Activated CD4-positive, alpha-beta T cell treated with anti-CD3 and anti-CD28 coated beads for 48 hours (primary cell): ENCODE results near the gene EPN2.

ENCODE experiments used
- DNase-seq: peaks from one replicate; pipeline ENCODE4 v3.0.0-alpha.2; 2020

EPN2 gene

DNA sequence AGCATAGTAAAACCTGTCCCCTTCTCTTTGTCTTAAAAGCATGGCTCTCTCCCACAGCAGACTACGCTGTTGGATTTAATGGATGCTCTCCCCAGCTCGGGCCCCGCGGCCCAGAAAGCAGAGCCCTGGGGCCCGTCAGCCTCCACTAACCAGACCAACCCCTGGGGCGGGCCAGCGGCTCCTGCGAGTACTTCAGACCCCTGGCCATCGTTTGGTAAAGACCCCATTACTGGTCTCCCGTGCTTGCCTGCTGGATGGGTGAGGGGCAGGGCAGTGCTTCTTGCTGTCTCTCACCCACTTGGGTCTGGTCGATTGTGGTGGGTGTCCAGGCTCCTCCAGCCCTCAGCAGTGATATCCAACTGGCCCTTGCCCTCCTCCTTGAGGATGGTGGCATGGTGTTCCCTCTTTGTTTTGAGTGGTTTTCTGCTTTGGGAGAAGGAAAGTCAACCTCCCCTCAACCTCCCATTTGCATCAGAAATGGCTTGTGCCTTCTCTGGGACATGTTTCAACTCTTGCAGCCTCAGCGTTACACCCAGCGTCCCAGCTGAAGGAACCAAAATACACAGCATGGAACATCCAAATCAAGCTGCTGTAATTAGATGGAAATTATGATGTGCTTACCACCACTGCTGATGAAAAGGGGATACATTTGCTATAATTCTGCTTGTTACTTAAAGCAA, 76.0 kb downstream of the EPN2 start:
- DNase-seq = no peak

GRCh38 chr17:19313746-19314651, 76.8 kb downstream of the EPN2 start:
- DNase-seq = no peak

GRCh38 chr17:19315104-19315503, 77.9 kb downstream of the EPN2 start:
- DNase-seq = no peak

DNA sequence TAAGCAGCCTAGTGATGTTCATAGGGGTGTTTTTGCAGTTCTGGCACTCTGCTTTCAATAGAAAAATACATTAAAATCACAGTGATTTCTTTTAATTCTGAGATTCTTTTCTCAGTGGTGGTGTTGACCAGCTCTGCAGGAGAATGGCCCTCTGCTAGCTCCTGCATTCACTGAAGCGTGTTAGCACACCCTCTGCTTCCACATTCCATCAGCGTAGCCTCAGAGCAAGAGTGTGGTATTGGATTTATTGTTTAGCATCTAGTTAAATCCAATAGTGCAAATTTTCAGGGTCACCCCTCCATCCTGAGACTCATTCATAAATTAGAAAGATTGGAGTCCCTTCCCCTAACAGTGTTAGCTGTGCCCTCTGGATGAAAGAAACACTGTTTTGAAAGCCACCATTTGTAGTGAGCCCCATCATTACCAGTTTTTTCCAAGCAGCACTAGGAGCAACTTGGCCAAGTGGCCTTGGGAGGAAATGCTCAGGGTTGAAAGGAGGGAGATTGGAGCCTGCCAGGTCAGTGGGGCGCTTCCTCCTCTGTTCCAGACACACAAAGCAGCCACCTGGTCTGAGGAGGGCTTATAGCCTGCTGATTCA, 79.7 kb downstream of the EPN2 start:
- no peak for DNase-seq

DNA sequence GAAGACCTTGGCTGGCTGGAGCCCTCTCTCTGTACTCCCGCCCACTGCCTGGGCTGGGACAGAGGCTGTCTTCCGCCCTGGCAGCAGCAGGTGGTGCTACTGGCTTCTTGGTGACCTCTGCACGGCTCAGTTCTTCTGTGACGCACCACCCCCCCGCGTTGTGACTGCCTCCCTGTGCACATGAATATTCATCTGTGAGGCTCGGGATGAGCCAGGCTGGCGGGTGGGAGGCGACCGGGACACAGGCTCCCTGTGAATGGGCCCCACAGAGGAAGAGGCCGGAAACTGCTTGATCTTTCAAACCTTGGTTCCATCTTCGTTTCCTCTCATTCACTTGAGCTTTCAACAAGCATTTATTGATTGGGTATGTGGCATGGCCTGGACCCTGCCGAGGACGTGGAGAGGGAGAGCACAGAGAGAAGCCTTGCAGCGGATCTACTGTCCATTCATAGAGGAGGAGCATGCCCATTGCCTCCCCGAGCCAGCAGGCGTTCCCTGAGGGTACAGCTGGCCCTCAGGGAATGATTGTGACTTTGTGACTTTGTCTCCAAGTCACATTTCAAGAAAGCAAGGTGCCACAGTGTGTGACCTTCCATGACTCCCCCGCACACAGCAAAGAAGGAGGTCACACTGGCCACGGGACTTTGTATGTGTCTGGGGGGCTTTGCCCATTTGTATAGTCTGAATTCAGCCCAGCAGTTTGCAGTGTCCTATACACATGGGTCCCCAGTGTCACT, 80.4 kb downstream of the EPN2 start:
- DNase-seq = no peak

DNA sequence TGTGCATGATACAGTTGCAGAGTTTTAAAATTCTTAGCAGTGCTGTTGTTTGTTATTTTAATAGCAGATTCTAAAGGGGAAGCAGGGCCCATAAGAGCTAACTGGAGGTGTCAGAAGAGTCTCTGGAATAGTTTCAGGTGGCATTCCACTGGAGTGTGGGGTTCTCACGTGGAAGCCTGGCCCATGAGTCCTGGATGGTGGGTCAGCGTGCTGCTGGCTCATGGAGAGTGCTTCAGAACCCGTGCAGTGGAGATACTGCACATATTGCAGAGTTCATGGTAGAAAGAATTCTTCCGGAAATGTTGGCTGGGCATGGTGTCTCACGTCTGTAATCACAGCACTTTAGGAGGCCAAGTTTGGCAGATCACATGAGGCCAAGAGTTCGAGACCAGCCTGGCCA, 81.4 kb downstream of the EPN2 start:
- DNase-seq = no peak

GRCh38 chr17:19319771-19320505, 82.8 kb downstream of the EPN2 start:
- DNase-seq = no peak

DNA sequence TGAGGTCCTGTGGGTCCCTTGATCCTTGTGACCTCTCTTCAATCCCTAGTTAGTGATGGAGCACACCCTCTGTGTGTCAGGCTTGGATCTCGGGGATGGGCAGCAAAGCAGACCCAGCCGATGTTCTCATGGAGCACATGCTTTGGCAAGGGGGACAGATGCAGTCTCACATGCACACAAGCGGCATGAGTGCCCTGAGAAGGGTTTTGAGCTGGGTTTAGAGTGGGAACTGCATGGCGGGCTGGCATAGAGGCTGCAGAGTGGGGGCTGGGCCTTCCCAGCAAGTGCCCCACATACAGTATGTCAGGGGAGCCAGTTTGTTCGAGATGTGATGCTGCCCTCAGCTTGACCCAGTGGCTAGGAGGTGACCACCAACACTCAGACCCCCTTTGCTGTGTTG, 83.7 kb downstream of the EPN2 start:
- DNase-seq = no peak

DNA sequence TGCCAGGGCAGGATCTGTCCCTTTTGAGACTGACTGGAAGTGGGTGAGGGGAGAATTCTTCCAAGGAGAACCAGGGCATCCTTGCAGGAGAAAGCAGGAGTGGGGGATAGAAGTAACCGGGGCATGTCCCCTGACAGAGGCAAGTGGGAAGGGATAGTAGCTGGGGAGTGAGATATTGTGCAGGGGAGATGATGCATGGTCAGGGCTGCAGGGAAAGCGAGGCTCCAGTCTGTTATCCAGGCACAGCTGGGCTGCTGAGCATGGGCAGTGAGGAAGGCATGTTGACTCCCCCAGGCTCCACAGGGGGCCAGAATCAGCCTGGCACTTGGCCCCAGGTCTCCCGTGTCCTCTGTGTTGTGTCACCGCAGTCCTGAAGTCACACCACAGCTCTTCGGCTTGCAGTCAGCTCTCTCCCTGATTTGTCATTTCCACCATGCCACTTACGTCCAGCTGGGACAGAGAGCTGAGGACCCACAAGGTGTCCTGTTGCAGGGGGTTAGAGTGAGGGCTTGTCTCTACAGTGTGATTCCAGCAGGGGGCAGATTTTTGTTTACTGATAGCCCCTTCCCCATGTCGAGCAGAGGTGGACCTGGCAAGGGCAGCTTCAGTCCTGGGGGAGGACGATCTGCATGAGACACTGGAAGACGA, 84.4 kb downstream of the EPN2 start:
- no peak for DNase-seq

DNA sequence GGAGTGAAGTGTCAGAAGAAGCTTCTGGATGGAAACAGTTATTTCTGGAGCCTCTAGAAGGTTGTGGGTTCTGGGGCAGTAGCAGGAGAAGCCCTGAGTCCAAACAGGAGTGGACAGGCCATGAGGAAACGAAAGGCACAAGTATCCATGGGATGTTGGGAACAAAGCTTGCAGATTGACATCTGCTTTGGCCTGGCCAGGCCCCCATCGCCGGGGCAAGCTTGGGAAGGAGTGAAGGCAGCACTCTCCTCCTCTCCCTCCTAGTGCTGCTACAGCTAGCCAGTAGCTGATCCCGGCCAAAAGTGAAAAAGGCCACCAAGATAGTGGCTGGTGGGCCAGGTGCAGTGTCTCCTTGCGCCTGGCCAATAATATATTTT, 85.0 kb downstream of the EPN2 start:
- DNase-seq = no peak

DNA sequence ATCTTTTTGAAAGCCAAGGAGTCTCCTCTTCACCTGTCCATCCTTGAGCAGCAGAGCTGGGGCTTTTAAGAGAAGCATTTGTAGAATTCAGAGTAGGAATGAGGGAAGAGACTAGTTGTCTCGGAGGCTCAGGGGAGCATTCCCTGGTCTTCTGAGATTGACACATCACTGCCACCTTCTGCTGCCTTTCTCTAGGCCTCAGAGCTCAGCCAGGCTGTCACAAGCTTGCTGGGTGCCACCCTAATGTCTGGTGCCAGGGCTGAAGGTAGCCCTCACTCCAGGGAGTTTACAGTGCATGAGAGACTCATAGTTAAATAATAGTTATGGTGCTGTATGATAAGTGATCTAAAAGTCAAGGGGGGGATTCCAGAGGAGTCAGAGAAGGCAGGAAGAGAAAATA, 85.7 kb downstream of the EPN2 start:
- DNase-seq = no peak

GRCh38 chr17:19325542-19325941, 88.4 kb downstream of the EPN2 start:
- DNase-seq = no peak

DNA sequence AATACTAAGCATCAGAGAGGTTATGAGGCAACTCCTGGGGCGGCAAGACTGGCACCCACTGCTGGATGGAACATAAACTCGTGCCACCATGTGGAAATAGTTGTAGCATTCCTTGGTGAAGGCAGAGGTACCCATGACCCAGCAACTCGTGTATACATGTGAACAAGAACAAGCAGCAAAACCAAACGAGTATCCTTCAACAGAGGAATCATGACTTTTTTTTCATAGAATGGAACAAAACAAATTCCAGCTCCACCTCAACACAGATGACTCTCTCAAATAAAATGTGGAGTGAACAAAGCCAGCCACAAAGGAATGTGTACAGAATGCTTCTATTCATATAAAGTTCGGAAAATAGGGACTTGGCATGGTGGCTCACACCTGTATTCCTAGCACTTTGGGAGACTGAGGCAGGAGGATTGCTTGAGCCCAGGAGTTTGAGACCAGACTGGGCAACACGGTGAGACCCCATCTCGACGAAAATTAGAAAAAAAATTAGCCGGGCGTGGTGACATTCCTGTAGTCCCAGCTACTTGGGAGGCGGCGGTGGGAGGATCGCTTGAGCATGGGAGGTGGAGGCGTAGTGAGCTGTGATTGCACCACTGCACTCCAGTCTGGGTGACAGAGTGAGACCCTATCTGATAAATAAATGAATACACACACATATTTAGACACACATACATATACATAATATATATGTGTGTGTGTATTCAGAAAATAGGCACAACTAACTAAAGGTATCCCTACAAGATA, 90.0 kb downstream of the EPN2 start:
- DNase-seq = no peak

DNA sequence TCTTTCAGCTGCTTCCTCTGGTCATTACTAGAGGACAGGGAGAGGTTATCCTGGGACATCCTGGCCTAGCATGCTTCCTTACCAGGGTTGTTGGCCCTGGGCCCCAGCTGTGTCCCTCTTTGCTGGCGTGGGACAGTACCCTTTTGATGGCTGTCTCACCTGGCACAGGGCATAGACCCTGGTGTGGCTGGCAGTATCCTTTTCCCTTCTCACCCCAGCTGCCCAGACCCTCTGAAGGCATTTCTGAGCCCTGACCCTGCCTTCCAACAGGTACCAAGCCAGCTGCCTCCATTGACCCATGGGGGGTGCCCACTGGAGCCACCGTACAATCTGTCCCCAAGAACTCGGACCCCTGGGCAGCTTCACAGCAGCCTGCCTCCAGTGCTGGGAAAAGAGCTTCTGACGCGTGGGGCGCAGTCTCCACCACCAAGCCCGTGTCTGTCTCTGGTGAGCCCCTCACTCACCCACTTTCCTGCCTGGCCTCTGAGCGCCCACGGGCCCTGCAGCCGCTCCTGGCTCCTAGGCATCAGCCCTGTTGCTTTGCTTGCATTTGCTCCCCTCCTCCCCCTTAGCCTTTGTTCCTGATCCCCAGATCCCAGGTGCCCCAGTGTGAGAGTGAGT, 91.4 kb downstream of the EPN2 start:
- DNase-seq = no peak

DNA sequence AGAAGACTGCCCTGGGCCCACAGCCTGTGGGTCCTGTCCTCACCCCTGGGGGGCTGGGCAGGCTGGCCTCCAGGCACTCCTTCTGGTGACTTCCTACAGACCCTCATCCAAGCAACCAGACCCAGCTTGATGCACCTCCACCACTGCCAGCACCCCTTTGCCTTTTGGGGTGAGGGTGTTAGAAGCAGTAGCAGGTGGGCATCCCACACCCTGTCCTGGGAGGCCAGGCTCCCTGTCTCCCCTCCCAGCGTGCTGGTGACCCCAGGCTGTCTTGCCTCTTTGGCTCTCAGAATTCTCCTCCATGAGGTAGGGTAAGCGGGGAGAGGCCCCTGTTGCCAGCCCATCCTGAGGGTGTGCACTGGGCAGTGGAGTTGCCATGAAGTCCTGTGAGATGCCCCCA, 92.0 kb downstream of the EPN2 start:
- DNase-seq = no peak

DNA sequence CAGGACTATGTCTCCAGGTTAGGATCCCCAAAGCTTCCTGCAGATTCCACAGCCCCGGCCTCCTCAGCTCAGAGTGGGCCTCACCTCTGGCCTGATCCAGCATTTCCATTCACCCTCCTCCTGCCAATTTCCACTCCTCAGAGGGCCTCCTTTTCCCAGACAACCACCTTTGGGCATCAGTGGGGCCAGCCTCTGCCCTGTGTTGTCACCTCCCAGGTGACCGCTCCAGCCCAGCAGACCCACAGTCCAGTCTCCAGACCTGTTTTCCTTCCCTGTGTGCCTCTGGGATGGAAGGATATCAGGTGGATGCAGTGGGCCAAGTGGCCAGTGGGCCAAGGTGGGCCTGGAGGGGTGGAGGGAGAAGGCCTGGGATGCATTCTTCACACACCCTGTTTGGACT, 92.7 kb downstream of the EPN2 start:
- no peak for DNase-seq

GRCh38 chr17:19330271-19330670, 93.1 kb downstream of the EPN2 start:
- DNase-seq = no peak

GRCh38 chr17:19331134-19331533, 94.0 kb downstream of the EPN2 start:
- DNase-seq = no peak

DNA sequence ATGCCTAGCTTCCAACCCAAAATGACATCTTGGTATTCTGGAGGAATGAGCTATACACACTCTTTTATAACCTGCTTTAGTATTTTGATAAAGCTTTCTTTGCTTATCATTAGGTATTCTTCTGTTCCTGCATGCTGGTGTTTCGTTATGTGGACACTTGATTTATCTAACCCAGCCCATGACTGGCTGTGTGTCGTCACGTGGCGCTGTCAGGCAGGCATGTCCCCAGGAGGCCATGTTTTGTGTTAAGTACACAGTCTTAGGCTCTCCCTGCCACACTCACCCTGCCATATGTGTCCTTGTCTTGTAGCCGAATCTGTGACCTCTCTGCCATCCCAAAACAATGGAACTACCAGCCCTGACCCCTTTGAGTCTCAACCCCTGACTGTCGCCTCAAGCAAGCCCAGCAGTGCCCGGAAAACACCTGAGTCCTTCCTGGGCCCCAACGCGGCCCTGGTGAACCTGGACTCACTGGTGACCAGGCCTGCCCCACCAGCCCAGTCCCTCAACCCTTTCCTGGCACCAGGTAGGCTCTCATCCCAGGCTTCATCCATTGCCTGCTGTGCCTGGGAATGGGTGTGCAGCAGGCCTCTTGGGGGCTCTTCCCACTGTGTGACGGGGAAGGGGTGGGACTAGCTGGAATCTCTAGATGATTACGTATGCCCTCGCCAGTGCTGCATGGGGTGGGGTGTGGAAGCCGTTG, 94.5 kb downstream of the EPN2 start:
- no peak for DNase-seq
